ENCODE results near the gene DIP2B. TPM values are rescaled to one million over a fixed set of nuclear protein-coding genes. Genes with fewer than 3 reads are reported as not detected.

Gene DIP2B
- total RNA-seq, 1 experiment from 2014 or later, result 29.4 TPM

GRCh38 chr12:50618864-50619609 lies 114.3 kb downstream of the DIP2B start:
- Histone ChIP-seq H3K36me3 (ENCODE audit: low read depth) (no peaks in the 10 kb centered on the region), H2AFZ (no peak overlapping the region), H3K27ac (peak overlapping the region; percentile 93), H3K27me3 (ENCODE audit: insufficient read depth, low read depth) (no peaks in the 10 kb centered on the region), H3K4me1 (replicated peaks; ENCODE audit: insufficient read depth) (peaks cover 79% of the 10 kb centered on the region), H3K4me3 (peak overlapping the region; percentile 4; the same call in 1 of the 2 replicates), H3K9me3 (ENCODE audit: insufficient read depth, low read depth) (no peaks in the 10 kb centered on the region), H4K20me1 (ENCODE audit: insufficient read depth) (no peaks in the 10 kb centered on the region), H3K9me2 (ENCODE audit: insufficient read depth) (no peaks in the 10 kb centered on the region; the same call in 1 of the 2 replicates), H3K4me2 (peak overlapping the region; percentile 61), H3F3A (ENCODE audit: insufficient read depth, low read depth) (peaks cover 59% of the 10 kb centered on the region), H3K79me2 (ENCODE audit: low read depth) (peaks cover 73% of the 10 kb centered on the region)
- DNase-seq, result peak; percentile 71 to 98
- POLR2A ChIA-PET (ENCODE audit: unreplicated experiment), result interaction anchor here (0.7 kb wide), 1 partner anchor 465 kb away, joined by 9 read pairs; no protein-coding TSS in a partner anchor
- no peak for TF ChIP-seq EZH2 (IDR thresholded peaks at IDR 0.05; ENCODE audit: low read depth)
- no peak for TF ChIP-seq CTCF (conservative IDR thresholded peaks at IDR 0.05)
- CTCF ChIA-PET, result no interaction called here
- intact Hi-C loops (cut with micrococcal nuclease; ENCODE audit: unreplicated experiment), result loop anchor here (1.0 to 5.0 kb wide), 3 partner anchors 47 to 114 kb away; no protein-coding TSS in a partner anchor
- BruUV-seq (replicated peaks), result no TSS peak

GRCh38 chr12:50619610-50619958 lies 114.8 kb downstream of the DIP2B start:
- peaks cover 77% of the 10 kb centered on the region for H3K79me2 ChIP-seq (ENCODE audit: low read depth)
- H3K4me1 ChIP-seq (replicated peaks; ENCODE audit: insufficient read depth), result peaks cover 74% of the 10 kb centered on the region
- no peak for DNase-seq
- intact Hi-C loops (cut with micrococcal nuclease; ENCODE audit: unreplicated experiment), result loop anchor here (1.0 to 5.0 kb wide), 3 partner anchors 47 to 114 kb away; no protein-coding TSS in a partner anchor
- H3F3A ChIP-seq (ENCODE audit: insufficient read depth, low read depth), result peaks cover 54% of the 10 kb centered on the region
- H3K36me3 ChIP-seq (ENCODE audit: low read depth), result no peaks in the 10 kb centered on the region
- TF ChIP-seq CTCF (conservative IDR thresholded peaks at IDR 0.05) (no peak), EZH2 (IDR thresholded peaks at IDR 0.05; ENCODE audit: low read depth) (no peak)
- H3K4me2 ChIP-seq, result peak overlapping the region; percentile 61
- TSS peak; percentile 95 for BruUV-seq (replicated peaks)
- peak overlapping the region; percentile 93 for H3K27ac ChIP-seq
- no peak overlapping the region for H2AFZ ChIP-seq
- no peak overlapping the region; the same call in 1 of the 2 replicates for H3K4me3 ChIP-seq
- H3K27me3 ChIP-seq (ENCODE audit: insufficient read depth, low read depth), result no peaks in the 10 kb centered on the region
- ChIA-PET CTCF (interaction anchor here (0.5 kb wide), 1 partner anchor 320 kb away, joined by 7 read pairs; no protein-coding TSS in a partner anchor), POLR2A (ENCODE audit: unreplicated experiment) (interaction anchor here (0.6 to 0.7 kb wide), 3 partner anchors 17 to 91 kb away, joined by 5 to 9 read pairs (median 6); no protein-coding TSS in a partner anchor)
- H3K9me2 ChIP-seq (ENCODE audit: insufficient read depth), result no peaks in the 10 kb centered on the region; the same call in 1 of the 2 replicates
- H4K20me1 ChIP-seq (ENCODE audit: insufficient read depth), result no peaks in the 10 kb centered on the region
- H3K9me3 ChIP-seq (ENCODE audit: insufficient read depth, low read depth), result no peaks in the 10 kb centered on the region

- DNase-seq, result peak; percentile 51 to 68
- Histone ChIP-seq H2AFZ (no peak overlapping the region), H3K79me2 (ENCODE audit: low read depth) (peaks cover 72% of the 10 kb centered on the region), H3K4me2 (peak overlapping the region; percentile 61), H4K20me1 (ENCODE audit: insufficient read depth) (no peaks in the 10 kb centered on the region), H3K27ac (peak overlapping the region; percentile 93), H3K9me2 (ENCODE audit: insufficient read depth) (no peaks in the 10 kb centered on the region), H3K4me1 (replicated peaks; ENCODE audit: insufficient read depth) (peaks cover 66% of the 10 kb centered on the region), H3K36me3 (ENCODE audit: low read depth) (no peaks in the 10 kb centered on the region), H3K27me3 (ENCODE audit: insufficient read depth, low read depth) (no peaks in the 10 kb centered on the region), H3K4me3 (no peak overlapping the region), H3F3A (ENCODE audit: insufficient read depth, low read depth) (peaks cover 48% of the 10 kb centered on the region), H3K9me3 (ENCODE audit: insufficient read depth, low read depth) (no peaks in the 10 kb centered on the region)
- ChIA-PET POLR2A (ENCODE audit: unreplicated experiment) (interaction anchor here (0.6 to 1.2 kb wide), 5 partner anchors 16 to 145 kb away, joined by 3 to 9 read pairs (median 5); partner anchors contain the start of gene DIP2B), CTCF (interaction anchor here (0.5 to 1.2 kb wide), 2 partner anchors 116 to 320 kb away, joined by 4 to 7 read pairs; partner anchors contain the start of gene DIP2B)
- TF ChIP-seq CTCF (conservative IDR thresholded peaks at IDR 0.05), result no peak
- no peak for TF ChIP-seq EZH2 (IDR thresholded peaks at IDR 0.05; ENCODE audit: low read depth)
- intact Hi-C loops (cut with micrococcal nuclease; ENCODE audit: unreplicated experiment), result loop anchor here (2.0 kb wide), 1 partner anchor 18 kb away; no protein-coding TSS in a partner anchor
- BruUV-seq (replicated peaks), result TSS peak; percentile 88
Observed at GRCh38 chr12:50620109-50620977, 115.6 kb downstream of the DIP2B start.

All from PC-9 (cell line).